Gastrocnemius medialis (tissue), 4 donors: ENCODE results near the gene DSC3. TPM values are rescaled to one million over a fixed set of nuclear protein-coding genes. Genes with fewer than 3 reads are reported as not detected.

Source experiments
- ATAC-seq, 2 donors: fragments of 150-250 bp; one replicate each; pipeline ENCODE4 v1.9.1; 2016
- DNase-seq, 2 donors: peaks; one replicate each; pipeline ENCODE4 v3.0.0-alpha.2; 2019
- H3K27ac ChIP-seq, 4 donors: fragments of 200-600 bp; sonication (generic); 1 replicate in 1 of 4; 2 replicates in 3 of 4; pipeline ENCODE4 v1.5.1; 2016 to 2018; ENCODE audit warnings: mild to moderate bottlenecking in 2 of 4, moderate library complexity in 1 of 4
- H3K27me3 ChIP-seq, 3 donors: fragments of 200-600 bp; sonication (generic) in 2 of 3; 1 replicate in 1 of 3; 2 replicates in 2 of 3; pipeline versions ENCODE4 v1.5.1 to v1.6.0; 2016 to 2019; ENCODE audit warnings: mild to moderate bottlenecking in 1 of 3, moderate library complexity in 1 of 3
- H3K36me3 ChIP-seq, 2 donors: fragments of 200-600 bp; sonication (generic) in 1 of 2; one replicate each; pipeline ENCODE4 v1.5.1; 2017 to 2018
- H3K4me1 ChIP-seq, 2 donors: fragments of 200-600 bp; sonication (generic) in 1 of 2; one replicate each; pipeline ENCODE4 v1.5.1; 2016 to 2017; ENCODE audit warnings: mild to moderate bottlenecking in 2 of 2
- H3K4me3 ChIP-seq, 4 donors: fragments of 200-600 bp; sonication (generic) in 3 of 4; 1 replicate in 1 of 4; 2 replicates in 3 of 4; pipeline ENCODE4 v1.5.1; 2016 to 2019; ENCODE audit warnings: mild to moderate bottlenecking in 2 of 4
- H3K9me3 ChIP-seq, 3 donors: fragments of 200-600 bp; sonication (generic) in 2 of 3; 1 replicate in 1 of 3; 2 replicates in 2 of 3; pipeline ENCODE4 v1.5.1; 2016 to 2019
- CTCF ChIP-seq, 5 experiments: fragments of 450-650 bp in 3 of 5; fragments of 200-600 bp in 2 of 5; sonication (generic) in 2 of 5; IDR thresholded peaks in 4 of 5; conservative IDR thresholded peaks in 1 of 5; 1 replicate in 4 of 5; 2 replicates in 1 of 5; pipeline ENCODE4 v1.5.1; 2016 to 2019; ENCODE audit warnings: antibody characterized with exemption in 5 of 5, mild to moderate bottlenecking in 3 of 5, moderate library complexity in 3 of 5
- POLR2A ChIP-seq, 2 donors: fragments of 450-650 bp; IDR thresholded peaks; one replicate each; pipeline ENCODE4 v1.6.1; 2017; ENCODE audit warnings: antibody characterized with exemption in 2 of 2, mild to moderate bottlenecking in 2 of 2, moderate library complexity in 2 of 2
- in situ Hi-C, 4 donors: fragments of 200-750 bp; cut with MboI; loops; one replicate each; pipeline versions ENCODE4 v1.15.0 to v1.8.0; 2017; ENCODE audit warnings: low sequenced_read_pairs in 4 of 4
- intact Hi-C: fragments of 100-400 bp; cut with DNase I; formaldehyde crosslinking; loops from one replicate; pipeline ENCODE4 v1.15.1; 2023; ENCODE audit warnings: low total_unique reads
- total RNA-seq, 4 donors: library from RNA; depleted of rRNA; stranded (reverse); fragments of >200 nt; gene quantifications; one replicate each; pipeline versions ENCODE4 v1.1.0 to v1.2.3, GENCODE V29; 2016

Gene DSC3
- total RNA-seq, 4 donors from 2014 or later, result 0.04 TPM; not detected in 3

GRCh38 chr18:31077878-31078277 lies 35.3 kb upstream of the DSC3 start:
- Histone ChIP-seq H3K36me3 (no peaks in the 10 kb centered on the region), H3K4me1 (no peaks in the 10 kb centered on the region), H3K27me3 (no peaks in the 10 kb centered on the region), H3K27ac (no peak overlapping the region), H3K4me3 (no peak overlapping the region), H3K9me3 (no peaks in the 10 kb centered on the region)
- DNase-seq (no peak), ATAC-seq (no peak)
- intact Hi-C loops (no loop called here), in situ Hi-C loops (loop anchor here in 1 of 4 donors (25.0 kb wide), 1 partner anchor 109 kb away; no protein-coding TSS in a partner anchor)
- TF ChIP-seq POLR2A (IDR thresholded peaks at IDR 0.05) (no peak), CTCF (IDR thresholded peaks at IDR 0.05 in 4 of 5, conservative IDR thresholded peaks at IDR 0.05 in 1 of 5) (no peak)

GRCh38 chr18:31072175-31072574 lies 29.6 kb upstream of the DSC3 start:
- no peak overlapping the region for H3K27ac ChIP-seq
- no peaks in the 10 kb centered on the region for H3K4me1 ChIP-seq
- ATAC-seq (no peak), DNase-seq (no peak)
- H3K4me3 ChIP-seq, result no peak overlapping the region
- H3K9me3 ChIP-seq, result no peaks in the 10 kb centered on the region
- in situ Hi-C loops (no loop called here), intact Hi-C loops (no loop called here)
- TF ChIP-seq POLR2A (IDR thresholded peaks at IDR 0.05), result no peak
- no peak for TF ChIP-seq CTCF (IDR thresholded peaks at IDR 0.05 in 4 of 5, conservative IDR thresholded peaks at IDR 0.05 in 1 of 5)
- H3K36me3 ChIP-seq, result no peaks in the 10 kb centered on the region
- no peaks in the 10 kb centered on the region for H3K27me3 ChIP-seq

GRCh38 chr18:31070206-31070605 lies 27.7 kb upstream of the DSC3 start:
- H3K4me1 ChIP-seq, result no peaks in the 10 kb centered on the region
- H3K4me3 ChIP-seq, result no peak overlapping the region
- ATAC-seq, result no peak
- DNase-seq, result no peak
- H3K27me3 ChIP-seq, result no peaks in the 10 kb centered on the region
- no peaks in the 10 kb centered on the region for H3K9me3 ChIP-seq
- in situ Hi-C loops (no loop called here), intact Hi-C loops (no loop called here)
- TF ChIP-seq CTCF (IDR thresholded peaks at IDR 0.05 in 4 of 5, conservative IDR thresholded peaks at IDR 0.05 in 1 of 5) (no peak), POLR2A (IDR thresholded peaks at IDR 0.05) (no peak)
- no peak overlapping the region for H3K27ac ChIP-seq
- H3K36me3 ChIP-seq, result no peaks in the 10 kb centered on the region

- Histone ChIP-seq H3K27ac (no peak overlapping the region), H3K4me1 (no peaks in the 10 kb centered on the region), H3K4me3 (no peak overlapping the region), H3K9me3 (no peaks in the 10 kb centered on the region), H3K27me3 (no peaks in the 10 kb centered on the region), H3K36me3 (no peaks in the 10 kb centered on the region)
- ATAC-seq (no peak), DNase-seq (no peak)
- in situ Hi-C loops (no loop called here), intact Hi-C loops (no loop called here)
- no peak for TF ChIP-seq POLR2A (IDR thresholded peaks at IDR 0.05)
Measured at GRCh38 chr18:31066266-31066665, 23.7 kb upstream of the DSC3 start.

- no peak for DNase-seq
- in situ Hi-C loops (no loop called here), intact Hi-C loops (no loop called here)
- Histone ChIP-seq H3K27me3 (no peaks in the 10 kb centered on the region), H3K27ac (no peak overlapping the region), H3K9me3 (no peaks in the 10 kb centered on the region), H3K4me1 (no peaks in the 10 kb centered on the region), H3K36me3 (no peaks in the 10 kb centered on the region), H3K4me3 (no peak overlapping the region)
- ATAC-seq, result no peak
- no peak for TF ChIP-seq POLR2A (IDR thresholded peaks at IDR 0.05)
- no peak for TF ChIP-seq CTCF (IDR thresholded peaks at IDR 0.05 in 4 of 5, conservative IDR thresholded peaks at IDR 0.05 in 1 of 5)
Measured at GRCh38 chr18:31065036-31065773, 22.7 kb upstream of the DSC3 start.
